Fibroblast of skin of back (primary cell): ENCODE data around the gene TMEM86A. TPM values are rescaled to one million over a fixed set of nuclear protein-coding genes. Genes with fewer than 3 reads are reported as not detected.
"Not testable (repeated sequence)": the region's sequence is repeated elsewhere in the genome, so short reads cannot be mapped to it uniquely, and the experiment has no call there.

ENCODE experiments used
- DNase-seq: peaks from one replicate; pipeline ENCODE4 v3.0.0-alpha.2; 2013
- polyA plus RNA-seq, 2 experiments: library from polyadenylated mRNA; unstranded; fragments of 120-200 nt; gene quantifications; one replicate each; pipeline ENCODE4 v1.2.1, GENCODE V29; 2013; ENCODE audit not compliant: insufficient read length in 2 of 2

The TMEM86A gene
- 0.98 TPM for polyA plus RNA-seq (2013, experiment 1 of 2; ENCODE audit: insufficient read length)
- polyA plus RNA-seq (2013, experiment 2 of 2; ENCODE audit: insufficient read length) = 1.4 TPM

DNA sequence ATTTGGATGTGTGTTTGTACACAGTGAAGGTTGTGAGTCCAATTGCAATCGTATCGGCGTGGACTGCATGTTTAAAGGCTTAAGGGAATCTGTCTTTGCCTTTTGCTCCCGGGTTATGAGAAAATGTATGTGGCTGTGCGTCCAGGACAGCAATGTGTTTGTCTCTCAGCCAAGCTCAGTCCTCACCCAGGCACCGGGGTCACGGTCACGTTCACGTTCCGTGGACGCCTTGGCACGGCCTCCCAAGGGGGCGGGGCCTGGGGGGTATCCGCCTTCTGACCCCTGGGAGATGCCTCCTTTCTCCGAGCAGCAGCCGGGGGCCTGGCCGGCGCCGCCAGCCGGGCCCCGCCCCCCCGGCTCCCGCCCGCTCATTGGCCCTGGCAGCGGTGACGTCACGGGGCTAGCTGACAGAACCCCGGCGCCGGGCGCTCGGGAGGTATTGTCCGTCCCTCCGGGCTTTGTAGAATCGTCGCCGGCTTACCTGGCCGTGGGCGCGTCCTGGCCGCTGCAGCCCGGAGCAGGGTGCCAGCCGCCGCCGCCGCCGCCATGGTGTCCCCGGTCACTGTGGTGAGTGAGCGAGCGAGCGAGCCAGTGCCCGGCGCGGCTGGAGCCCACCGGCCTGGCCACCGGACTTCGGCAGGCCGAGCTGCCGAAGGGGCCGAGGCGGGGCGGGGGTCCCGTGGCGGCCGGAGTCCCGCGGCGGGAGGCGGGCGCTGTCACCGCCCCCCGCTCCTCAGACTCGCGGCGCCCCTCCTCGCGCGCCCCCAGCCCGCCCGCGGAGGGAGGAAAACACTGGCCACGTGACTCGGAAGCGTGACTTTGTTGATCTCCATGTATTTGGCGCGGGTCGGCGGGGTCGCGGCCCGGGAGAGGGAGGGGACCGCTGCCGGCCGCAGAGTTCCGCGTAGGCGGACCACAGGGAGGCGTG is at the start of gene TMEM86A:
Gene TMEM86A, plus strand, starts transcription at position 439 of the 928 bp plus-strand sequence. Its CDS starts 108 bp downstream, at position 547.
- DNase-seq = peak; percentile 84

- no peak for DNase-seq
These were observed 48.2 kb upstream of the TMEM86A start for GRCh38 chr11:18650353-18650752.

GRCh38 chr11:18650859-18651557 is 47.6 kb upstream of the TMEM86A start:
- DNase-seq = peak; percentile 65

DNA sequence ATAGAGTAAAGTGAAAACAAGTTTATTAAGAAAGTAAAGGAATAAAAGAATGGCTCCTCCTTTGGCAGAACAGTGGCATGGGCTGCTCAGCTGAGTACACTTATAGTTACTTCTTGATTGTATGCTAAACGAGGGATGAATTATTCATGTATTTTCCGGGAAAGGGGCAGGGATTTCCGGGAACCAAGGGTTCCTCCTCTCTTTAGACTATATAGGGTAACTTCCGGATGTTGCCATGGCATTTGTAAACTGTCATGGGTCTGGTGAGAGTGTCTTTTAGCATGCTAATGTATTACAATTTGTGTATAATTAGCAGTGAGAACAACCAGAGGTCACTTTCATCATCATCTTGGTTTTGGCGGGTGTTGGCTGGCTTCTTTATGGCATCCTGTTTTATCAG is 40.9 kb upstream of the TMEM86A start:
- no peak for DNase-seq

DNA sequence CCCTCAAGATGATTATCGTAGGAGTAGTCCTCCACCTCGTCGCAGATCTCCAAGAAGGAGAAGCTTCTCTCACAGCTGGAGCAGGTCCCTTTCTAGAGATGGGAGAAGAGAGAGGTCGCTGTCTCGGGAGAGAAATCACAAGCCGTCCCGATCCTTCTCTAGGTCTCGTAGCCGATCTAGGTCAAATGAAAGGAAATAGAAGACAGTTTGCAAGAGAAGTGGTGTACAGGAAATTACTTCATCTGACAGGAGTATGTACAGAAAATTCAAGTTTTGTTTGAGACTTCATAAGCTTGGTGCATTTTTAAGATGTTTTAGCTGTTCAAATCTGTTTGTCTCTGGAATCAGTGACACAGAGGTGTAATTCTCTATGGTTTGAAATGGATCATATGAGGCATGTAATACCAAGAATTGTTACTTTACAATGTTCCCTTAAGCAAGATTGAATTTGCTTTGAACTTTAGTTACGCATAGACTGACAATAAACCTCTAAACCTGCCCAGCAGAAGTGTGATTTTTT is 33.2 kb upstream of the TMEM86A start:
- not testable (repeated sequence) for DNase-seq

DNA sequence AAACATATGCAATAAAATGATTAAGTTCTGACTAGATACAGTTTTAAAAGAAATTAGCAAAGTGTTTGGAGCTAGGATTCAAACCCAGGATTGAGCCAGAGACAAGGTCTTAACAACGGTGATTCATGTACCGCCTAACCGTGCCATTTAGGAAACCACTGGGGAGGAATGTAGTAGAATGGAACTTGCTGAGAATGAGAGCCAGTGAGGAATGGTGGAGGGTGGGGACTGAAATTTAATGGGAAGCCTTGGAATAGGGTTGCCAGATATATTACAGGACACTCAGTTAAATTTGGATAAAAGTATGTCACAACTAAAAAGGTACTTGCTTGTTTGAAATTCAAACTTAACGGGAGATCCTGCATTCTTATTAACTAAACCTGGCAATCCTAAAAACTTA is 30.4 kb upstream of the TMEM86A start:
- no peak for DNase-seq

DNA sequence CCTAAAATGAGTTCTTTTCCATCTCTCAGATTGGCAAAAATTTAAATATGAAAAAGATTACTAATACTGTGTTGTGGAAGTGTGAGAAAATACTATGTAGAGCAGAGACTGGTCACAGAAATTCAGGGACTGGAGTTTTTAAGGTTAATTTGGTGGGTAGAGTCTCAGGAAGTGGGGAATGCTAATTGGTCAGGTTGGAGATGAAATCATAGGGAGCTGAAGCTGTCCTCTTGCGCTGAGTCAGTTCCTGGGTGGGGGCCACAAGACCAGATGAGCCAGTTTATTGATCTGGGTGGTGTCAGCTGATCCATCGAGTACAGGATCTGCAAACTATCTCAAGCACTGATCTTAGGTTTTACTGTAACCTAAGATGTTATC is 29.4 kb upstream of the TMEM86A start:
- DNase-seq = no peak

DNA sequence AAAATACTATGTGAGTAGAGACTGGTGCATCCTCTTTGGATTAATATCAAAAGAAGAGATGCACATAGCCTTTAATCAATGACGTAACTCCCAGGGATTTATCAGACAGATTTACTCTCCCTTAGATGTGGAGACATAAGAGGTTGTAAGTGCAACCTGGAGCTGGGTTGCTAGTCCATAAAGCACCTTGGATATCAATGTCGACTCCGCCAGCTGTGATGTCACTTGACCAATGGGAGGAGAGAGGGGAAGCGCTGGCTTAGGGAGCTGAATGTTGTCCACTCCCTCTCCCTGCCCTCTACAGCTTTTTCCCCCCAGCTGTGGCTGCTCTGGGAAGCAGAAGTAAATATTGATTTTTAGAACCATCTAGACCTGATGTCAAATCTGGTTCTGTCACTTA is 28.9 kb upstream of the TMEM86A start:
- no peak for DNase-seq

- DNase-seq = no peak
These were observed 27.3 kb upstream of the TMEM86A start for GRCh38 chr11:18671246-18671645.

DNA sequence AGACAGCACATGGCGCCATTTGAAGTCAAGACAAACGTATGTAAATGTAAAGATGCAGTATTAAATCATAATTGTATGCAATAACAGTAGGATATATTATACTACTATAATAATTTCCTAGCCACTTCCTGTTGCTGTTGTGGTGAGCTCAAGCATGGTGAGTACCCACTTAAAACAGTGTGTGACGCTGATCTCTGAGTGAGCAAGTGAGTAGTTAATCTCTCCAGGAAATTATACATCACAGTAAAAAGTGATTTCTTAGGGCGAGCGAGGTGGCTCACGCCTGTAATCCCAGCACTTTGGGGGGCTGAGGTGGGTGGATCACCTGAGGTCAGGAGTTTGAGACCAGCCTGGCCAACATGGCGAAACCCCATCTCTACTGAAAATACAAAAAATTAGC is 26.4 kb upstream of the TMEM86A start:
- not testable (repeated sequence) for DNase-seq

GRCh38 chr11:18676803-18677202 is 21.8 kb upstream of the TMEM86A start:
- DNase-seq = no peak

GRCh38 chr11:18677560-18677959 is 21.0 kb upstream of the TMEM86A start:
- no peak for DNase-seq

GRCh38 chr11:18681949-18682348 is 16.6 kb upstream of the TMEM86A start:
- not testable (repeated sequence) for DNase-seq

DNA sequence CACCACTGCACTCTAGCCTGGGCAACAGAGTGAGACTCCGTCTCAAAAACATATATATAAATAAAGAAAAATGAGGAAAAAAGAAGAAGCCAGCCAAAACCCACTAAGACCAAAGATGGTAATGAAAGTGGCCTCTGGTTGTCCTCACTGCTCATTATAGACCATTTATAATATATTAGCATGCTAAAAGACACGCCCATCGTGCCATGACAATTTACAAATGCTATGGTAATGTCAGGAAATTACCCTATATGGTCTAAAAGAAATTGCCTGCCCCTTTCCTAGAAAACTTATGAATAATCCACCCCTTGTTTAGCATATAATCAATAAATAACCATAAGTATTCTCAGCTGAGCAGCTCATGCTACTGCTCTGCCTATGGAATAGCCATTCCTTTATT is 16.1 kb upstream of the TMEM86A start:
- DNase-seq = no peak

GRCh38 chr11:18684267-18684666 is 14.3 kb upstream of the TMEM86A start:
- DNase-seq = no peak

- DNase-seq = not testable (repeated sequence)
These were observed 7.0 kb upstream of the TMEM86A start for GRCh38 chr11:18691467-18692140.

DNA sequence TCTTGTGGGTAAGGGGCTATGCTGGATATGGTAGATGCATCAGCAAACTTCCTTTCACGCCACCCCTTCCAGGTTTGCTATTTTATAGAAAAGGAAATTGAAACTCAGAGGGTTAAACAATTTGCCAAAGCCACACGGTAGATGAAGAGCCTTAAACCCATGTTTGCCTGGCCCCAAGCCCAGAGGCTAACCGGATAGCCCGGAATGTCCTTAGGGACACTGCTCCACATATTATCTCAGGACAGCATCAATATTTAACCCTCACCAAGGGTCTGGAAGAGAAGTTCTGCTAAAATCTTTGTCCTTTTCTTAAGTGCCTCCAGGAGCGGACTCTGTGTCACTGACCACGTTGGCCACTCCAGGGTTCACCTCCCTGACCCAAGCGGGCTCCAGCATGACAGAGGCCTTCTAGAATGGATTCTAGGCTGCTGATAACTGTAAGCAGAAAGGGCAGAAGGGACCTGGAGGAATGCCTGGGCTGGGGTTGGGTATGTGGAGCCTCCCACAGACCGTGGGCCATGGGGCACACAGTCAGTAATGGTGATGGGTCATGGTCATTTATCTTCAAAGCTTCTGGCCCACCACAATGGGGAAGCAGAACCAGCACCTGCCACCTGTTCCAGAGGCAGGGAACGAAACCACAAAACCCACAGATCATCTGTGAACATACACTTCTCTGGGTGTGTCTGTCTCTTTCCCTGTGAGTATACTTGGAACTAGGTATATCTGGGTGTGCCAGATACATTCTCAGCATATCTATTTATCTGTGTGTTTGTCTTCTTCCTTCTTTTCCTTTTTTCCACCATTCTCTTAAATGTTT is 5.4 kb upstream of the TMEM86A start:
- no peak for DNase-seq

GRCh38 chr11:18696638-18697225 is 1.8 kb upstream of the TMEM86A start:
- peak; percentile 69 for DNase-seq

DNA sequence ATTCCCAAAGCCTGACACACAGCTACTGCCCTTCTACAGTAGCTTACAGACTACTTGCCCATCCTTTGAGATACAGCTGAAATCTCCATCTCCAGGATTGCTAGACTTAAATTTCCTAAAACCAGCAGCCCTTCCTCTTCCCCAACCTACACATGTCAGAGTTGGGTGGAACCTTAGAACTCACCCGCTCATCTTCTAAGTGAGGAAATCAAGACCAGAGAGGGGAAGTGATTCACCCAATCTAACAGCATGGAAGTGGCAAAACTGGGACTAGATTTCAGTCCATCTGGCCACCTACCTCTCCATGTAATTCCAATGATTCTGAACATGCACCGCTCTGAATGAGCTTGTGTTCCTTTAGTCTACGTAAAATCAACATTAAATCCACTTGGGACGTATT is 1.0 kb upstream of the TMEM86A start:
- DNase-seq = no peak

DNA sequence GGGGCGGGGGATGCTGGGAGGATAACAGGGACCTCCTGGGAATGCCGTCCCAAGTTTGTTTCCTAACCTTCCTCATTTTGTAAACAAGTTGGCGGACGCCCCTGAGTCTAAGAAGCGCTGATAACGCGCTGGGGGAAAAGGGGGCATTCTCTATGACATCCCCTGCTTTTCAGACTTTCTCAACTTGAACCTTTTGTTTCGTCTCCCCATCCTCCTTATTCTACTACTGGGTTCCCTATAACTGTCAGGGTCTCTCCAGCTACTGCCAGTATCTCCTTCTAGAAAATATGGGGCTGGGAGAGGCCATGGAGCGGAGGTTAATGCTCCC is 654 bp downstream of the TMEM86A start:
- no peak for DNase-seq

DNA sequence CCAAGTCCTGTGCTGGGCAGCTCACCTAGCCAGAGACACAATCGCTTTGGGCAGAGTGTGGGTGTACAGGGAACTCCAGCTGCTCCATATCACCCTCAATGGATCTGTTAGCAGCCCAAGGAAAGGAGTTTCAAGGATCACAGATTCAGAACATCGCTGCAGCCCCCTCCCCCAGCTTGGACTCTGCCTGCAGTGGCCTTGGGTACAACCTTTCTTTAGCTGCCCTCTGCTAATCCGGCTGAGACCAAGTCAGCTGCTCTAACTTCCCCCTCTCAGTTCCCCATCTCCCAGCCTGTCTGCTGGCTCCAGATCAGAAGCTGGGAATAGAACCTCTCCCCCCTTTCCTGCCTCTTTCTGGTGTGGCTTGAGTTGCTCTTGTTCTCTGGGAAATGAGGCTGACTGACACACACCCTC is 1.3 kb downstream of the TMEM86A start:
- DNase-seq = no peak

- DNase-seq = no peak
These were observed 1.8 kb downstream of the TMEM86A start for GRCh38 chr11:18700375-18700774.
